ENCODE results near the gene TBATA. TPM values are rescaled to one million over a fixed set of nuclear protein-coding genes. Genes with fewer than 3 reads are reported as not detected.

Gene TBATA
- total and polyA plus RNA-seq, 2 of the 8 experiments (the other 6 are each of a cell fraction or from before 2014, with no cell fraction given), result not detected

DNA sequence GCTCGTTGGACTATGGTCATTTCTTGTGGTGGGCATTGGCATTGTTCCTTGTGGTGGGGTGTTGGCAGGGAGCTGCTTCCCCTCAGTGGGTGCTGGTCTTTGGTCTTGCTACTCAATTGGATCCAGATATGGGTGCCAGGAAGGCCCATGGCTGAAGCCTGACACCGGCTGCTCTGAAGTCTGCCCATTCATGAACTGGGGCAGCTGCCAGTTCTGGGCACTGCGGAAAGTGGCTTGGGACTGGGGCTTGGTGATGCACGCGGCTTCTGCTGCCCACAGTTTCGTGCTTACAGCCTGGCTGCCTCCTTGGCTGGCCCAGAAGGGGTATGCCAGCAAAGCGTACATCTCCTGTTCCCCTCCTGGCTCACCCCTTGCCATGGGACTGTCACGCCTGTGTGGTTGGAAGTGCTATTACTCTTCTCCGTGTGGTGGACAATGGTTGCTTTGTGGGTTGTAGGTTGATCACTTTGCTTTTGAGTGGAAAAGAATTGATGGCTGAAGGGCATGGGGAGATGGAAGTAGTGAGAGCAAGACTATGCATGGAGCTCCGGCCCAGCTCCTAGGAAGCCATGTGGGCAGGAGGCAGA is 58.2 kb downstream of the TBATA start:
- H3K4me3 ChIP-seq (ENCODE audit: extremely low read depth in 1 of 4, insufficient read depth in 2 of 4, low read depth in 3 of 4, low read length in 4 of 4), result no peak overlapping the region
- H2BK15ac ChIP-seq (ENCODE audit: low read length), result no peak overlapping the region
- H3K4ac ChIP-seq (replicated peaks; ENCODE audit: insufficient read length, low read depth, low read length), result no peak overlapping the region
- POLR2A ChIA-PET (ENCODE audit: partially characterized antibody), result no interaction called here
- H2BK12ac ChIP-seq (ENCODE audit: low read depth, low read length), result no peak overlapping the region
- H4K20me1 ChIP-seq (replicated peaks in 1 of 2; ENCODE audit: control insufficient read depth in 1 of 2, insufficient read depth in 2 of 2, low read length in 2 of 2), result peaks cover 0 to 3% of the 10 kb centered on the region in 2 experiments
- no peak overlapping the region for H2BK5ac ChIP-seq (ENCODE audit: low read depth, low read length)
- CTCF ChIA-PET (ENCODE audit: partially characterized antibody), result interaction anchor here (1.5 kb wide), 1 partner anchor 11 kb away, joined by 5 read pairs; no protein-coding TSS in a partner anchor
- H3K36me3 ChIP-seq (ENCODE audit: control insufficient read depth in 2 of 4, insufficient read depth in 4 of 4, low read length in 3 of 4), result no peaks in the 10 kb centered on the region; a peak in 1 of 8 replicates
- no peak overlapping the region for H3K14ac ChIP-seq (ENCODE audit: insufficient read length)
- H3K18ac ChIP-seq (ENCODE audit: extremely low read depth, low read length), result no peak overlapping the region
- H4K8ac ChIP-seq (ENCODE audit: extremely low read depth, insufficient read depth, low read length), result no peak overlapping the region
- no peak overlapping the region for H3K9ac ChIP-seq (replicated peaks in 1 of 4; ENCODE audit: extremely low read depth in 1 of 4, low read depth in 3 of 4, low read length in 3 of 4)
- H3K23me2 ChIP-seq (ENCODE audit: low read depth, low read length), result no peaks in the 10 kb centered on the region; the same call in 1 of the 2 replicates
- FAIRE-seq, result no peak
- H3K79me1 ChIP-seq (ENCODE audit: low read depth, low read length), result no peaks in the 10 kb centered on the region
- H3K4me1 ChIP-seq (replicated peaks in 1 of 4; ENCODE audit: control insufficient read depth in 3 of 4, insufficient read depth in 4 of 4, low read length in 3 of 4), result peaks cover 0 to 6% (median 3%) of the 10 kb centered on the region in 4 experiments; a peak in 3 of 7 replicates
- H2BK120ac ChIP-seq (replicated peaks; ENCODE audit: low read depth, low read length), result no peak overlapping the region
- no peak overlapping the region for H3K4me2 ChIP-seq (ENCODE audit: insufficient read depth in 1 of 2, low read depth in 2 of 2, low read length in 2 of 2)
- H3K56ac ChIP-seq (replicated peaks; ENCODE audit: insufficient read length, low read depth, low read length), result no peak overlapping the region
- H3K23ac ChIP-seq (ENCODE audit: insufficient read length), result no peak overlapping the region
- no peak overlapping the region for H4K5ac ChIP-seq (ENCODE audit: insufficient read length, low read depth, low read length)
- H3K27me3 ChIP-seq (replicated peaks in 1 of 4; ENCODE audit: control insufficient read depth in 3 of 4, extremely low read depth in 1 of 4, insufficient read depth in 3 of 4, low read length in 3 of 4), result no peaks in the 10 kb centered on the region
- no peak overlapping the region for H3K27ac ChIP-seq (ENCODE audit: low read depth, low read length)
- no peak for TF ChIP-seq SP1 (IDR thresholded peaks at IDR 0.05; ENCODE audit: low read depth, low read length)
- no peak for TF ChIP-seq RNF2 (IDR thresholded peaks at IDR 0.05; ENCODE audit: borderline replicate concordance, low read depth, low read length, missing control alignments, poor library complexity, severe bottlenecking)
- no peak for TF ChIP-seq POU5F1 (IDR thresholded peaks at IDR 0.05; ENCODE audit: low read depth, low read length)
- no peak for TF ChIP-seq FOSL1 (IDR thresholded peaks at IDR 0.05; ENCODE audit: insufficient read depth, low read depth, low read length)
- no peak for TF ChIP-seq MAFK (IDR thresholded peaks at IDR 0.05; ENCODE audit: low read depth, low read length)
- no peak for TF ChIP-seq ZNF274 (IDR thresholded peaks at IDR 0.05; ENCODE audit: borderline replicate concordance, extremely low read depth, low read length)
- TF ChIP-seq CBX5 (IDR thresholded peaks at IDR 0.05; ENCODE audit: low read depth, low read length), result no peak
- no peak for TF ChIP-seq POLR2A (IDR thresholded peaks at IDR 0.05; ENCODE audit: control extremely low read depth in 1 of 2, low read depth in 2 of 2, low read length in 2 of 2)
- no peak for DNase-seq (ENCODE audit: low read depth in 1 of 2, low spot score in 2 of 2)
- no peak overlapping the region for H2BK20ac ChIP-seq (ENCODE audit: low read length)
- no peak overlapping the region for H2AK5ac ChIP-seq (ENCODE audit: low read depth, low read length)
- H2AFZ ChIP-seq (ENCODE audit: low read length), result no peak overlapping the region
- 93% methylated on average over 10 of the region's 10 CpGs; no CpG with 5 or more reads in 1 of the 2 experiments for WGBS, 2 experiments (ENCODE audit: extremely low coverage in 1 of 2, insufficient coverage in 1 of 2, insufficient read length in 1 of 2, insufficient replicate concordance in 2 of 2, low coverage in 1 of 2, low lambda C conversion rate in 2 of 2, missing lambda C conversion rate in 1 of 2)
- H3K79me2 ChIP-seq (ENCODE audit: control insufficient read depth in 1 of 2, insufficient read depth in 2 of 2, low read length in 2 of 2), result no peaks in the 10 kb centered on the region
- H3K9me3 ChIP-seq (ENCODE audit: insufficient read depth in 2 of 2, low read depth in 1 of 2, low read length in 1 of 2), result no peaks in the 10 kb centered on the region
- no peak overlapping the region for H4K91ac ChIP-seq (replicated peaks; ENCODE audit: insufficient read length, low read length)

Data from H1 (cell line).